Endothelial cell of umbilical vein (primary cell): ENCODE data around the gene MCC. TPM values are rescaled to one million over a fixed set of nuclear protein-coding genes. Genes with fewer than 3 reads are reported as not detected.

ENCODE experiments used
- BruUV-seq: library from RNA; stranded (reverse); fragments of 400-500 nt; replicated peaks from 2 replicates; lab custom pipeline; 2021; lab: Mats Ljungman, UMichigan
- CTCF ChIA-PET: fragments of 300-600, 350-600 bp; sonication (Branson Sonifier 250); formaldehyde crosslinking; loops from one replicate; lab custom pipeline; 2021; ENCODE audit warnings: antibody characterized with exemption, inconsistent platforms; lab: Charles Lee
- POLR2A ChIA-PET: fragments of 300-600, 350-600 bp; sonication (Branson Sonifier 250); formaldehyde crosslinking; loops from one replicate; lab custom pipeline; 2021; ENCODE audit warnings: antibody characterized with exemption, inconsistent platforms; lab: Charles Lee
- DNase-seq: peaks from one replicate; pipeline ENCODE4 v3.0.0-alpha.2; 2011; ENCODE audit warnings: low read depth, low spot score
- FAIRE-seq: peaks from 2 replicates; lab custom pipeline; 2011; peaks lifted over from hg19 to GRCh38; lab: Jason Lieb, UNC
- H2AFZ ChIP-seq: 2 replicates; pipeline ENCODE4 v1.6.0; 2012; ENCODE audit warnings: low read depth, low read length, control low read depth, inconsistent platforms
- H3K27ac ChIP-seq: 2 replicates; pipeline ENCODE4 v1.5.1; 2011; ENCODE audit warnings: low read depth, mild to moderate bottlenecking, control low read depth, low read length, moderate library complexity; ENCODE audit not compliant: insufficient read depth
- H3K27me3 ChIP-seq, 2 experiments: 2 replicates each; pipeline versions ENCODE4 v1.6.0 to v1.6.1; 2011; ENCODE audit warnings: low read length in 2 of 2, mixed read lengths in 1 of 2; ENCODE audit not compliant: control insufficient read depth in 2 of 2, insufficient read depth in 2 of 2
- H3K36me3 ChIP-seq, 2 experiments: 2 replicates in 1 of 2; 3 replicates in 1 of 2; pipeline ENCODE4 v1.5.1; 2011; ENCODE audit warnings: low read length in 2 of 2, mild to moderate bottlenecking in 1 of 2, moderate library complexity in 1 of 2; ENCODE audit not compliant: control insufficient read depth in 2 of 2, insufficient read depth in 2 of 2; ENCODE audit errors: extremely low read depth in 1 of 2
- H3K4me1 ChIP-seq: 3 replicates; pipeline ENCODE4 v1.5.1; 2011; ENCODE audit warnings: mild to moderate bottlenecking, low read length; ENCODE audit not compliant: control insufficient read depth, insufficient read depth; ENCODE audit errors: extremely low read depth
- H3K4me2 ChIP-seq: 2 replicates; pipeline ENCODE4 v1.6.1; 2011; ENCODE audit warnings: low read length, control low read depth, mixed read lengths; ENCODE audit not compliant: insufficient read depth
- H3K4me3 ChIP-seq, 3 experiments: fragments of 200-600 bp in 1 of 3; sonication (generic), shearing (Covaris generic) in 1 of 3; replicated peaks in 1 of 3; 2 replicates each; pipeline ENCODE4 v1.5.1; 2011 to 2016; ENCODE audit warnings: control low read depth in 3 of 3, low read length in 3 of 3, mild to moderate bottlenecking in 2 of 3, inconsistent platforms in 1 of 3, low read depth in 1 of 3, moderate library complexity in 1 of 3; ENCODE audit not compliant: insufficient read depth in 1 of 3
- H3K79me2 ChIP-seq: 2 replicates; pipeline ENCODE4 v1.6.0; 2012; ENCODE audit warnings: low read length, inconsistent platforms; ENCODE audit not compliant: control insufficient read depth, insufficient read depth
- H3K9ac ChIP-seq: replicated peaks from 2 replicates; pipeline ENCODE3; 2011; ENCODE audit warnings: low read length, control low read depth; ENCODE audit not compliant: insufficient read depth; ENCODE audit errors: extremely low read depth
- H3K9me1 ChIP-seq: replicated peaks from 3 replicates; pipeline ENCODE4 v1.6.0; 2011; ENCODE audit warnings: mild to moderate bottlenecking, low read length; ENCODE audit not compliant: control insufficient read depth, insufficient read depth; ENCODE audit errors: extremely low read depth
- H3K9me3 ChIP-seq: replicated peaks from 2 replicates; pipeline ENCODE4 v1.5.1; 2012; ENCODE audit warnings: low read length, inconsistent platforms; ENCODE audit not compliant: control insufficient read depth, insufficient read depth
- H4K20me1 ChIP-seq: replicated peaks from 2 replicates; pipeline ENCODE3; 2011; ENCODE audit warnings: mild to moderate bottlenecking, low read length; ENCODE audit not compliant: control insufficient read depth, insufficient read depth; ENCODE audit errors: extremely low read depth
- CTCF ChIP-seq, 2 donors: IDR thresholded peaks; 1 replicate in 1 of 2; 2 replicates in 1 of 2; pipeline ENCODE4 v1.5.1; 2011; ENCODE audit warnings: low read length in 2 of 2, mild to moderate bottlenecking in 2 of 2, moderate library complexity in 2 of 2, control low read depth in 1 of 2, inconsistent platforms in 1 of 2, low read depth in 1 of 2; ENCODE audit not compliant: insufficient read depth in 1 of 2; ENCODE audit errors: extremely low read depth in 1 of 2
- EZH2 ChIP-seq: IDR thresholded peaks from 2 replicates; pipeline ENCODE4 v1.6.1; 2012; ENCODE audit warnings: borderline replicate concordance, low read depth, mild to moderate bottlenecking, moderate library complexity, low read length, inconsistent platforms; ENCODE audit not compliant: severe bottlenecking
- FOS ChIP-seq: IDR thresholded peaks from 2 replicates; pipeline ENCODE4 v1.6.1; 2011; ENCODE audit warnings: mild to moderate bottlenecking, low read length, moderate library complexity, borderline replicate concordance; ENCODE audit not compliant: insufficient read depth
- GATA2 ChIP-seq: IDR thresholded peaks from 2 replicates; pipeline ENCODE4 v1.7.0; 2011; ENCODE audit warnings: low read depth, mild to moderate bottlenecking, moderate library complexity, mixed read lengths, low read length; ENCODE audit not compliant: insufficient read length, insufficient read depth
- JUN ChIP-seq: IDR thresholded peaks from 2 replicates; pipeline ENCODE4 v1.6.1; 2011; ENCODE audit warnings: borderline replicate concordance, low read depth; ENCODE audit not compliant: insufficient read length, insufficient read depth
- MYC ChIP-seq: IDR thresholded peaks from one replicate; pipeline ENCODE4 v1.6.1; 2011; ENCODE audit warnings: mild to moderate bottlenecking, low read depth, low read length
- POLR2A ChIP-seq: IDR thresholded peaks from 2 replicates; pipeline ENCODE4 v1.6.1; 2012; ENCODE audit warnings: low read depth, mild to moderate bottlenecking, control low read depth, low read length
- POLR2AphosphoS5 ChIP-seq: IDR thresholded peaks from 2 replicates; pipeline ENCODE4 v1.6.1; 2012; ENCODE audit warnings: low read depth, mild to moderate bottlenecking, control low read depth, low read length, moderate library complexity; ENCODE audit not compliant: insufficient read depth
- dilution Hi-C: fragments of 300-500 bp; cut with MboI; formaldehyde crosslinking; loops from one replicate; pipeline ENCODE4 v1.15.0; 2019; ENCODE audit warnings: low sequenced_read_pairs; ENCODE audit not compliant: extremely low pct_ligation_motif_present
- intact Hi-C: fragments of 100-400 bp; cut with micrococcal nuclease; formaldehyde crosslinking; loops from one replicate; pipeline ENCODE4 v1.10.0; 2022
- polyA plus RNA-seq, 4 experiments: library from polyadenylated mRNA; depleted of rRNA in 3 of 4; stranded (reverse) in 3 of 4; unstranded in 1 of 4; fragments of >200 nt; gene quantifications; 2 replicates each; pipeline versions ENCODE4 v1.2.1 to v1.2.3, GENCODE V29; 2011 to 2012; ENCODE audit warnings: missing spikeins in 1 of 4
- total RNA-seq: library from RNA; stranded (reverse); gene quantifications from 2 replicates; pipeline ENCODE4 v1.2.3, GENCODE V29; 2021
- TF ChIP-seq, protein P1 (sequence below): IDR thresholded peaks from 2 replicates; pipeline ENCODE4 v1.6.1; 2011; ENCODE audit not compliant: insufficient read depth, insufficient read length

The MCC gene
- total and polyA plus RNA-seq, 2 donors (not counting 3 experiments of a cell fraction or from before 2014, with no cell fraction given) = 6.9 to 27.5 TPM

GRCh38 chr5:113531481-113532159 lies 43.4 kb upstream of the MCC start:
- no peak for FAIRE-seq

More at GRCh38 chr5:113531481-113532159, 43.4 kb upstream of the MCC start:
- no peak for DNase-seq
- TF ChIP-seq FOS (no peak), EZH2 (no peak), POLR2A (no peak), MYC (no peak), GATA2 (no peak), JUN (no peak), POLR2AphosphoS5 (no peak), CTCF (IDR thresholded peaks at IDR 0.05; ENCODE audit: extremely low read depth in 1 of 2, insufficient read depth in 1 of 2, low read depth in 1 of 2, low read length in 2 of 2) (no peak)
- TF ChIP-seq, protein P1, sequence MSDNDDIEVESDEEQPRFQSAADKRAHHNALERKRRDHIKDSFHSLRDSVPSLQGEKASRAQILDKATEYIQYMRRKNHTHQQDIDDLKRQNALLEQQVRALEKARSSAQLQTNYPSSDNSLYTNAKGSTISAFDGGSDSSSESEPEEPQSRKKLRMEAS = no peak
- Histone ChIP-seq H3K79me2 (peaks cover 7% of the 10 kb centered on the region), H3K4me1 (no peaks in the 10 kb centered on the region), H4K20me1 (no peaks in the 10 kb centered on the region), H3K9me3 (no peaks in the 10 kb centered on the region), H3K9me1 (no peaks in the 10 kb centered on the region), H3K36me3 (peaks cover 0 to 10% of the 10 kb centered on the region in 2 experiments), H3K4me3 (no peak overlapping the region), H3K9ac (no peak overlapping the region), H2AFZ (no peak overlapping the region), H3K27me3 (no peaks in the 10 kb centered on the region), H3K27ac (no peak overlapping the region), H3K4me2 (no peak overlapping the region)
- ChIA-PET CTCF (interaction anchor here (1.1 to 1.5 kb wide), 2 partner anchors 74 to 81 kb away, joined by 3 read pairs; no protein-coding TSS in a partner anchor), POLR2A (no interaction called here)
- BruUV-seq = no TSS peak
- intact Hi-C loops = no loop called here
- dilution Hi-C loops = no loop called here
